GM18520 (cell line): Measurements from ENCODE around the gene ATP5MG.
"Not testable (repeated sequence)": the region's sequence is repeated elsewhere in the genome, so short reads cannot be mapped to it uniquely, and the experiment has no call there.

Source experiments
- ATAC-seq: cut with Tn5 transposase; IDR thresholded peaks from one replicate; pipeline ENCODE4 v1.9.1; 2021; ENCODE audit not compliant: unreplicated experiment

Gene ATP5MG

DNA sequence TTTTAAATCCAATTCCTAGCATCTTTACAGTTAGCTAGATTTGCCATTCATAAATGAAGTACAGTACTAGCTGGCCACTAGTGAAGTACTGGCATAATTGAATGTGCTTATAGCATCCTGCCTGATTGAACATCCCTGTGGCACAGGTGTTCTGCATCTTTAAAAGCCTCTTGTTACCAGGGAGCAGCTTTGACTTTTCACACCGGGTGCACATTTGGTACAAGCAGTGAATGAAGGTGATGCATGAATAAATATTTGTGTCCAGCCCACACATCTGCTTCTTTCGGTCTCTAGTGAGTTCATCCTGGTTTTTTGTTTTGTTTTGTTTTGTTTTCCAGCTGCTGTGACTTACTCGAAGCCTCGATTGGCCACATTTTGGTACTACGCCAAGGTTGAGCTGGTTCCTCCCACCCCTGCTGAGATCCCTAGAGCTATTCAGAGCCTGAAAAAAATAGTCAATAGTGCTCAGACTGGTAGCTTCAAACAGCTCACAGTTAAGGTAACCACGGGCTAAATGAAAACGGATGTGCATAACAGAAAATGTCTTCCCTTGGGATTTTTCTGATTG, 5.3 kb downstream of the ATP5MG start:
- no peak for ATAC-seq

GRCh38 chr11:118410055-118410745, 8.8 kb downstream of the ATP5MG start:
- peak; percentile 48 for ATAC-seq

- no peak for ATAC-seq
Measured at GRCh38 chr11:118411530-118411929, 10.1 kb downstream of the ATP5MG start.

- no peak for ATAC-seq
Measured at GRCh38 chr11:118412921-118413320, 11.5 kb downstream of the ATP5MG start.

DNA sequence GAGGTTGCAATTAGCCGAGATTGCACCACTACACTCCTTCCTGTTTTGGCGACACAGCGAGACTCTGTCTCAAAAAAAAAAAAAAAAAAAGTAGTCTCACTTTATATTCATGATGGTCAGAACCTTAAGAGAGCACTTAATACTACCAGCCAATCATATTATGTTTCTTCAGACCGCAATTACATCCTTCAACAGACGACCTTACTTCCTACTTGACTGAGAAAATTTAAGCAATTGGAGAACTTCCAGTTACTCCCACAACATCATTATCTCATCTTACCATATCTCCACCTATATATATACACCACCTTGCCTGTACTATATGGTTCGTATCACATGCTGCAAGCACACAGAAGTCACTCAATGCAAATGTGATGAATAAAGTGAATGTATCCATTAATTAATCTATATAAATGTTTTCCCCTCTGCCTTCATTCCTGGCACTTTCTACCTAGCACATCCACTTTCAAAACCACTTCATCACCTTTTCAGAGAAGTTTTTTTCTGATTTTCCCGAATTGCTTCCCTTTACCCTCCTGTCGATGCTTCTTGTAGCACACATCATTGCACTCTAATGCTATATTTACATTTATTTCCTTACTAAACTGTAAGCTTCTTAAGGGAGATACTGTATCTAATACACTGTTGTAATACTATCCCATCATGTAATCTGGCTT, 13.8 kb downstream of the ATP5MG start:
- ATAC-seq: no peak

GRCh38 chr11:118415739-118416068, 14.3 kb downstream of the ATP5MG start:
- no peak for ATAC-seq

DNA sequence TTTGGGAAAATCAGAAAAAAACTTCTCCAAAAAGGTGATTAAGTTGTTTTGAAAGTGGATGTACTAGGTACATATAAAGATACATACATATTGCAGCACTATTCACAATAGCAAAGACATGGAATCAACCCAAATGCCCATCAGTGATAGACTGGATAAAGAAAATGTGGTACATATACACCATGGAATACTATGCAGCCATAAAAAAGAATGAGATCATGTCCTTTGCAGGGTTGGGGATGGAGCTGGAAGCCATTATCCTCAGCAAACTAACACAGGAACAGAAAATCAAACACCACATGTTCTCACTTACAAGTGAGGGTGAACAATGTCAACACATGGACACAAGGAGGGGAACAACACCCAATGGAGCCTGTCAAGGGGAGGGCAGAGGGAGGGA, 15.5 kb downstream of the ATP5MG start:
- ATAC-seq: not testable (repeated sequence)

GRCh38 chr11:118417801-118418200, 16.4 kb downstream of the ATP5MG start:
- no peak for ATAC-seq

GRCh38 chr11:118418766-118419165, 17.4 kb downstream of the ATP5MG start:
- no peak for ATAC-seq

- ATAC-seq: no peak
Measured at GRCh38 chr11:118427707-118428106, 26.3 kb downstream of the ATP5MG start.

- ATAC-seq: no peak
Measured at GRCh38 chr11:118430956-118431355, 29.6 kb downstream of the ATP5MG start.

DNA sequence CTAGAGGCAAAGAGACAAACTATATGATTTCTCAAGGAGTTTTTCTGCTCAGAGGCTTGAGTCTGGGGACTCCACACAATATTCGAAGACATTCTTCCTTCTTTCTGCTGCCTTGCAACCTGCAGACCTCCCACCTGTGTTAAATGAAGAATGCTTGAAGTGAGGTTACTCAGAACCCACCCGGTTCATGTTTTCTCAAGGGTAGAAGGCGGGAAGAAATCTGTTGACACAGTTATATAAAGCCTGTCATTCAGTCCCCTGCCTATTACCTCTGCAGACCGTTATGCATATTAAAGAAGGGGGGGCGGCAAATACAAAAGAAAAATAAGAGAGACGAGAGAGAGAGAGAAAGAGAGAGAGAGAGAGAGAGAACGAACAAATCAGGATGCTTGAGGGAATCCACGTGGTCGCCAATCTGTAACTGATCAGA, 32.7 kb downstream of the ATP5MG start:
- no peak for ATAC-seq

DNA sequence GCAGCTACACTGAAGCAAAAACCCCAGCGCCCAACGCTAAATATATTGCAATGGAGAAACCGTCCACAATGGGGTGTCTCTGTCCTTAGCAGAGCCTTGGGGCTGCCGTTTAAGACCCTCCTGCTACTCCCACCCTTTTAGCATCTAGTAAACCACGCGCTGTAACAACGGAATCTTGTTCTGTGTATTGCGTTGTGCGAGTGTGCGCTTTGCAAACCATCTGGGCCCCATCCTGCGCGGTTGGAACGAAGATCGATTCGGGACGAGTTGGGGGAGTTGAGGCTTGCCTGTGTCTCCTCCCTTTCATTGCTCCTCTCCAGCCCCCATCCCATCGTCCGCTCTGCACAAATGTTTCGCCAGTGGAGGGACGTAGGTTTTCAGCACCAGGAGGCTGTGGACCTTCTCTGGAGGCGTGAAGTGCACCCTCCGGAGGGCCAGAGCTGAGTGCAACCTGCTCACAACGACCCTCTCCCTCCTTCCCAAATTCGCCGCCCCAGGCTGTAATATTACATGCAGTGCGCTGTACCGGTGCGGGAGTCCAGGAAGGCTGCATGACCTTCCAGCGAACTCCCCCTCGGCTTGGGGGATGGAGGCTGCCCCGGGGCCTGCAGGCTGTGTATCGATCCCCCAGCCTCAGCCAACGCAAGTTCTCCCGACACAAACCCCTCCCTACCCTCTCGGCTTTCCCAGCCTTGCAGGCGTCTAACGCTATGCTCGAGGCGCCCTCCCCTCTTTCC, 33.3 kb downstream of the ATP5MG start:
- ATAC-seq: no peak

GRCh38 chr11:118435290-118435892, 34.0 kb downstream of the ATP5MG start:
- peak; percentile 3 for ATAC-seq

DNA sequence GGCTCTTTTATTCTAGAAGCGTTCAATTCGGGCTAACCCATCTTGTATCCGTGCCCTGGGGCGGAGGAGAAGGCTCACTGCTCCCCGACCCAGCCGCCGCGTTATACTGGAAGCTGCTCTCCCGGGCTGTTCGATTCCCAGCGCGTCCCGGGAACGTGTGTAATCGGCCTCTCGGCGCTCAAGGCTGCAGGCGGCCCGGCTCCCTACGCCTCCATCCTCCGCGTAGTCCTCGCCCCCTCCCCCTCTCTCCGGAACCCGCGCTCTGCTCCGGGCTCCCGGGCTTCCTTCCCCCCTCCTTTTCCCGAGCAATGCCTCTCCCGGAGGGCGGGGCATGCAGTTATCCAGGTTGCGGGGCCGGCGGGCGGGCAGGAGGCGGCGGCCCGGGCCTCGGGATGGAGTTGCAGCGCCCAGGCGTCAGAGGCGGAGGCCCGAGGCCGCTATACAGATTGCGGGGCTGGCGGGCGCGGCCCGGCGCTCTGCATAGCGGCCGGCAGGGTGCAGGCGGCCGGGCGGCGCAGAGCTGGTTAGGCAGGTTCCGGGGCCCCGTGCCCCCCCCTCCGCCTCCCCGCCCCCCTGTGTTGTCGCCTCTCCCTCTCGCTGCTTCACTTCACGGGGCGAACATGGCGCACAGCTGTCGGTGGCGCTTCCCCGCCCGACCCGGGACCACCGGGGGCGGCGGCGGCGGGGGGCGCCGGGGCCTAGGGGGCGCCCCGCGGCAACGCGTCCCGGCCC, 34.7 kb downstream of the ATP5MG start, which contains the start of gene KMT2A:
KMT2A (plus strand) TSS at position 600 of the 732 bp plus-strand sequence; CDS start at position 621, 21 bp downstream.
- peak; percentile 54 for ATAC-seq

- peak; percentile 2 for ATAC-seq
Measured at GRCh38 chr11:118436639-118437207, 35.3 kb downstream of the ATP5MG start.

DNA sequence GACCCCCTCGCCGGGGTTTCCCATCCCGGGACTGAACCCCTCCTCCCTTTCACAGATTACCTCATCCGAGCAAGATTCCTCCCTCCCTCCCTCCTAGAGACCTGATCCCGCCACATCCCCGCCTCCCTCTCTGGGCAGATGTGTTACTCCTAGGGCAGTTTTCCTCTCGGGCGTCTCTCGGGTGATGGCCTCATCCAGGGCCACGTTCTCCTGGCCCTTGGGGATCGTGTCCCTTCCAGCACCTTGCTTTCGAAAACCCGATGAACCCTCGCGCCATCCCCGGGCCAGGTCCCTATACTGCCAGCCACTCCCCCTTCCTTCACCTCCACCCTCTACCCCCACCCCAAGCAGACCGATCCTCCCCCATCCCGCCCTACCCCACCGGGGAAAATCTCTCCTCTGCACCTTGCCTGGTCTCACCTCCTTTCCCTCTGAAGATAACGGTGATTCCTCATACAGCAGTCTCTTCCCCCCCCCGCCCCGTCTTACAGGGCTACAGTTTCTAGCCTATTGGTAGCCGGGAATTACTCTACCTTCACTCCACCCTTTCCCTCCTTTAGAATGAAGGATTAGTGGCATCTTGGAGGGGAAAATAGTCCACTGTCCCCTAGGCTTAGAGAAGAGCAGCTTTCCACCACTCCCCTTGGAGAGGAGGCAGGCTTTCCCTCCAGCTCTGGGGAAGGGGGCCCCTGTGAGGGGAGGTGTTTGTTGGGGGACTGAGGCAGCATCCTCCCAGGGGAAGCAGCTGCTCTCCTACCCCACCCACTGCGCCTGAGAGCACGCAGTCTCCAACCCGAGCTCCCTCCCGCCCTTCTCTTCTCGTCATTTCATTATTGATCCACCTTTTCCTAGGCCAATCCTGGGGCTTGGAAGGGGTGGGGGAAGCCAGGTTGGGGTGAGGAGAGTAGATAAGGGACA, 36.1 kb downstream of the ATP5MG start:
- ATAC-seq: no peak

DNA sequence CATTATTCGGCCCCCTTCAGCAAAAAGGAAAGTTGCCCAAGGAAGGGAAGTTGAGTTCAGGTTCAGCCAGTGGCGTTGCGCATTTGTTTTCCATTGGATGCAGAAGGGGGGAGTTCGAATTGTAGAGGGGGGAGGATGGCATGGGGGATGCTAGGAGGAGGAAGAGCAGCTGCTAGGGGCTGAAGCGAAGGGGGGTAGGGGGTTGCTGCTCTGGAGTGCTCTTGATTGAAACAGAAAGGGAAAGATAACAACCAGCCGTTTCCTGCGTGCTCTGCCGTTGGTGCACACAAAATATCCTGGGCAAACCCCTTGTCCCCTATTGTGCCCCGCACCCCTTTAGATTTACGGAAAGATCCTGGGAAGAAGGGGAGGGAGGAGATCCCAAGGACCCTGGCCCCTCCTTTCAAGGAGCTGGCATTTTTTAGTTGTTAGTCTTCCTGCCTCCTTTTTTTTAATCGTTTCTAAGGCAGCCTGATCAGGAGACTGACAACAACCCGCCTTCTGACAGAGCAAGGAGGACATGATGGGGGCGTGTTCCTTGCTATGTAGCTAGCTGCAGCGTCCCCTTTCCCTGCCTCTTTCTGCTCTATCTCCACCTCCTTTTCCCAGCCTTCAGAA, 37.0 kb downstream of the ATP5MG start:
- ATAC-seq: no peak

- no peak for ATAC-seq
Measured at GRCh38 chr11:118439646-118440045, 38.2 kb downstream of the ATP5MG start.
